Measurements from ENCODE around the gene ALDH3A1. TPM values are rescaled to one million over a fixed set of nuclear protein-coding genes. Genes with fewer than 3 reads are reported as not detected.

The ALDH3A1 gene
- total and polyA plus RNA-seq, 10 of the 15 experiments (the other 5 are each of a cell fraction or from before 2014, with no cell fraction given), result 0.20 TPM; not detected in 9

DNA sequence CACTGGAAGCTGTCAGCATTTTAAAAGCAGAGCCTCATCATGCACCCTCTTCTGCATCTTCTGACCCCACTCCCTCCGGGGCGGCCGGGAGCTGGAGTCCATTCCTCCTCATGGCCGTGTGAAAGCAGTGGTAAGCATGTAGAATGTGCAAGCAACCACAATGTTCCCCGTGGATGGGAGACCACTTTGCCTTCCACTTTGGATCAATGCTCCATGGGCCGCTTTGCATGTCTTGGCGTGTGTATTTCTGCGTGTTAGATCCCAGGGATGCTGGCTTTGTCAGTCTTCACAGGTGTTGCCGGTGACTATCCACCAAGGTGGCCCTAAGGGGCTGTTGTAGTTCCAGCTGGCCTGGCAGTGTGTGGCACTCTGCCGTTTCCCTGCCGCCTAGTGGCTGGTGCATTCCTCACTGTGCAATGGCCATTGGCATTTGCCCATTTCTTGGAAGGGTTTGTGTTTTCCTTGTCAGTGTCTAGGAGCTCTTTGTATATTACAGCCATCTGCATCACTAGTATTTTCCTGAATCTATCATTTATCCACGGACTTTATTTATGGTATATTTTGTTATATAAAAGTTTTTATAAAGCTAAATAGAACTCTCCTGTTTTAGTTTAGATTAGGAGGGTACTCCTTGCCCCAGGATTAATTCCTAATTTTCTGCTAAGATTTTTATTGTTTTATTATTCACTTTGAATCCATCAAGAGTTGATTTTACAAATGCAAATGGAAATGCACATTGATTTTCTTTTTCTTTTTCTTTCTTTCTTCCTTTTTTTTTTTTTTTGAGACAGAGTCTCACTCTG, 5.8 kb upstream of the ALDH3A1 start:
- no peaks in the 10 kb centered on the region for H4K20me1 ChIP-seq (ENCODE audit: control insufficient read depth, insufficient read depth)
- intact Hi-C loops (cut with micrococcal nuclease; ENCODE audit: unreplicated experiment) (no loop called here), in situ Hi-C loops (cut with MboI) (no loop called here)
- ChIA-PET RAD21 (ENCODE audit: unreplicated experiment) (no interaction called here), SMC1A (ENCODE audit: uncharacterized antibody, unreplicated experiment) (interaction anchor here (1.1 to 1.4 kb wide), 2 partner anchors 10 to 106 kb away, joined by 3 to 5 read pairs; partner anchors contain the start of gene ALDH3A2), POLR2A (interaction anchor here (1.8 kb wide), 1 partner anchor 376 kb away, joined by 4 read pairs; the partner anchor contains the start of gene MAPK7), CTCF (interaction anchor here (1.0 to 2.5 kb wide), 6 partner anchors 9 to 241 kb away, joined by 3 to 11 read pairs (median 3); no protein-coding TSS in a partner anchor)
- no TSS peak for BruUV-seq (replicated peaks)
- TF ChIP-seq, protein P1, sequence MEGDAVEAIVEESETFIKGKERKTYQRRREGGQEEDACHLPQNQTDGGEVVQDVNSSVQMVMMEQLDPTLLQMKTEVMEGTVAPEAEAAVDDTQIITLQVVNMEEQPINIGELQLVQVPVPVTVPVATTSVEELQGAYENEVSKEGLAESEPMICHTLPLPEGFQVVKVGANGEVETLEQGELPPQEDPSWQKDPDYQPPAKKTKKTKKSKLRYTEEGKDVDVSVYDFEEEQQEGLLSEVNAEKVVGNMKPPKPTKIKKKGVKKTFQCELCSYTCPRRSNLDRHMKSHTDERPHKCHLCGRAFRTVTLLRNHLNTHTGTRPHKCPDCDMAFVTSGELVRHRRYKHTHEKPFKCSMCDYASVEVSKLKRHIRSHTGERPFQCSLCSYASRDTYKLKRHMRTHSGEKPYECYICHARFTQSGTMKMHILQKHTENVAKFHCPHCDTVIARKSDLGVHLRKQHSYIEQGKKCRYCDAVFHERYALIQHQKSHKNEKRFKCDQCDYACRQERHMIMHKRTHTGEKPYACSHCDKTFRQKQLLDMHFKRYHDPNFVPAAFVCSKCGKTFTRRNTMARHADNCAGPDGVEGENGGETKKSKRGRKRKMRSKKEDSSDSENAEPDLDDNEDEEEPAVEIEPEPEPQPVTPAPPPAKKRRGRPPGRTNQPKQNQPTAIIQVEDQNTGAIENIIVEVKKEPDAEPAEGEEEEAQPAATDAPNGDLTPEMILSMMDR (IDR thresholded peaks at IDR 0.05 in 2 of 3, conservative IDR thresholded peaks at IDR 0.05 in 1 of 3; ENCODE audit: control insufficient read depth in 2 of 3, extremely low read depth in 1 of 3, insufficient read depth in 1 of 3, low read depth in 3 of 3, low read length in 3 of 3), result 0 out of 6 replicates have a peak, but pooled peaks of 1 of the 3 experiments have one; percentile 8
- TF ChIP-seq TCF12 (IDR thresholded peaks at IDR 0.05; ENCODE audit: low read depth, low read length), result no peak
- 85% methylated on average over 12 of the region's 12 CpGs for WGBS (ENCODE audit: insufficient coverage, insufficient replicate concordance, low lambda C conversion rate, missing lambda C conversion rate)
- H3K4me3 ChIP-seq, result no peak overlapping the region
- no peaks in the 10 kb centered on the region for H3K36me3 ChIP-seq (ENCODE audit: control insufficient read depth in 2 of 2, insufficient read depth in 2 of 2, low read length in 1 of 2)
- H3K4me2 ChIP-seq (ENCODE audit: control insufficient read depth, insufficient read depth), result no peak overlapping the region
- 0 out of 2 replicates have a peak overlapping the region, but pooled peaks have one; percentile 3 for H3K27ac ChIP-seq (ENCODE audit: control insufficient read depth, insufficient read depth)
- DNase-seq (ENCODE audit: low read depth, low spot score) (no peak), FAIRE-seq (no peak), ATAC-seq (no peak)
- peaks cover 45% of the 10 kb centered on the region for H3K4me1 ChIP-seq (ENCODE audit: control insufficient read depth, insufficient read depth, low read length)
- H3K9ac ChIP-seq (ENCODE audit: control insufficient read depth, insufficient read depth, low read length), result no peak overlapping the region
- H2AFZ ChIP-seq (ENCODE audit: control insufficient read depth, low read depth, low read length), result no peak overlapping the region
- H3K27me3 ChIP-seq (replicated peaks in 1 of 2; ENCODE audit: control insufficient read depth in 2 of 2, insufficient read depth in 2 of 2, low read length in 1 of 2), result no peaks in the 10 kb centered on the region
- no peaks in the 10 kb centered on the region for H3K79me2 ChIP-seq (ENCODE audit: control insufficient read depth, insufficient read depth, low read length)
- no peaks in the 10 kb centered on the region for H3K9me3 ChIP-seq (replicated peaks; ENCODE audit: control insufficient read depth, insufficient read depth, low read length)

Data from GM12878 (cell line).